ENCODE results near the gene PSMA5.

- TF ChIP-seq CTCF (IDR thresholded peaks at IDR 0.05; ENCODE audit: insufficient read depth, low read depth, low read length) (no peak), EZH2 (IDR thresholded peaks at IDR 0.05; ENCODE audit: insufficient read depth, low read length) (no peak)
Observed at GRCh38 chr1:109441069-109441468, 14.8 kb upstream of the PSMA5 start.
